Measurements from ENCODE around the gene ANKRD63. TPM values are rescaled to one million over a fixed set of nuclear protein-coding genes. Genes with fewer than 3 reads are reported as not detected.

The ANKRD63 gene
- total RNA-seq, 2 experiments from 2014 or later: 0.26 TPM; not detected in 1

DNA sequence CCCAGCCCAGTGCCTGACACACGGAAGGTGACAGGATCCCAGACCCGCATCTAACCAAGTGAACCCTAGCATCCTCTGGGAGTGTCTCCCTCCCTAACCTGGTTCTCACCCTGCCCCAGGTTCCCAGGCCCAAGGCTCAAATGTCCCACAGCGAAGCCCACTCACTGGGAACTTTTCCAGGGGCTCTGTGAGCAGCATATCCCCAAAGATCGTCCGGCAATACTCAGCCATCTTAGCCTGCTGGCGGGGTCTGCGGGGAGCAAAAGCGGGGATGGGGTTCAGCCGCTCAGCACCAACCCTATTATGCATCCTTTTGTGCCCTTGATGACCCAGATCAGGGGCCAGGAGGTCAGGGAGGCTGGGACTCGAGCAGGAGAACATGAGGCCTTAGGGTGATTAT lies 14.5 kb upstream of the ANKRD63 start:
- H3K36me3 Mint-ChIP-seq: peaks cover 40% of the 10 kb centered on the region
- no peaks in the 10 kb centered on the region for H3K27me3 Mint-ChIP-seq
- ATAC-seq (ENCODE audit: low read depth) (no peak), DNase-seq (no peak)
- peaks cover 6% of the 10 kb centered on the region for H3K9me3 Mint-ChIP-seq
- POLR2A ChIA-PET: interaction anchor here (2.7 kb wide), 1 partner anchor 11 kb away, joined by 14 read pairs; the partner anchor contains the start of gene PLCB2
- H3K27ac Mint-ChIP-seq: no peak overlapping the region
- H3K4me3 Mint-ChIP-seq: no peak overlapping the region
- H3K4me1 Mint-ChIP-seq: no peaks in the 10 kb centered on the region

DNA sequence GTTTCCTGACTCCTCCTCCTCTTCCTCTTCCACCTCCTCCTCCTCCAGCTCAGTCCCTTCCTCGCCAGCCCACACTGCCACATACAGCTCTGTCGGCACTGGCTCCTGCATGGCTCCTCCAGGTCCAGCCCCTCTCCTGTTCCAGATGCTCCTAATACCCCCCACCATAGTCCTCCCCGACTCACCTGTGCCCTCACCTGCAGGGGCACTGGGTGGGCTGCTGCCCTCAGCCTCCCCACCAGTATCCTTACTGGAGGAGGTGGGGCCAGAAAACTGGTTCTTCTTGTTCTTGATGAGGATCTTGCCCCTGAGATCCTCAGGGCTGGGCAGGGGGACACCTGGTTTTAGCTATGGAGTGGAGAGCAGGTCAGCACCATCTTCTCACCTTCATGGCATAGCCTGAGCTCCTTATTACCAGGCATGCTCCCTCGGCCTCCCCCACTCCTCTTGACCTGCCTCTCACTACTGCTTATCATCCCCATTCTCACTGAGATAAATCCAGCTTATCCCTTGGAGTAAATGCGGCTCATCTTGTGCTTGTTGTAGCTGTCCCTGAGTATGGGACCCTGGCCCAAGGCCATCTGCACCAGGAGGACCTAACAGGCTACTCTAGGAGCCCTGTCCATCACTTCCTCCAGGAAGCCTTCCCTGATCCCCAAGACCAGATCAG lies 13.8 kb upstream of the ANKRD63 start:
- ATAC-seq (ENCODE audit: low read depth): no peak
- H3K4me1 Mint-ChIP-seq: no peaks in the 10 kb centered on the region
- H3K9me3 Mint-ChIP-seq: peaks cover 6% of the 10 kb centered on the region
- peaks cover 35% of the 10 kb centered on the region for H3K36me3 Mint-ChIP-seq
- DNase-seq: no peak
- peak overlapping the region; percentile 28 for H3K27ac Mint-ChIP-seq
- POLR2A ChIA-PET: interaction anchor here (2.7 kb wide), 1 partner anchor 11 kb away, joined by 14 read pairs; the partner anchor contains the start of gene PLCB2
- H3K4me3 Mint-ChIP-seq: no peak overlapping the region
- no peaks in the 10 kb centered on the region for H3K27me3 Mint-ChIP-seq

DNA sequence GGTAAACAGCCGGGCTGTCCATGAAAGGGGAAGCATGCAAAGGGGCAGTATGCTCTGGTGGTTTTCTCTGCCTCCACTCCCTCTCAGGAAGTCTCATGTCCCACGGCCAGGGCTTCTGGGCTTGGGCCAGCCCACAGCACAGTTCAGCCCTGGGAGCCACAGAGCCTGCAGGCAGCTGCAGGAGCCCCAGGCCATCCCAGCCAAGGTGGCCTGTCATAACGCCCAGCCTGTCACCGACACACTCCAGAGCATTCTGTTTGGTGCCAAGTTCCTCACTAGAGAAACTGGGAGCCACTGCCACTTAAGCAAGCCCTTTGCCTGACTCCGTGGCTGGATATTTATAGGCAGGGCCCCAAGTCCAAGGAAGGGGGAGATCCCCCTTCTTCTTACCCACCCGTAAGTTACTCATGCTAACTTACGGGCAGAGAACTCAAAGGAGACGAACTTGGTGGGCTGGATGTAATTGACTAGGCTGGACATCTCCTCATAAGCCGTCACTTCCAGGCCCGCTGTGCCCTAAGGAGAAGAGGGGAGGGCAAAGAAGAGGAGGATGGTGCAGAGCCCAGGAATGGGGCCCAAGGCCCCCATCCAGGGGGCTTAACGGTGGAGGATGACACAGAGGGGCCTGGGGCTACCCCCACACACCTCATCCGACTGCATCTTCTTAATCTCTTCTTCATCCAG lies 13.2 kb upstream of the ANKRD63 start:
- Mint-ChIP-seq H3K27ac (no peak overlapping the region), H3K9me3 (peaks cover 4% of the 10 kb centered on the region), H3K27me3 (no peaks in the 10 kb centered on the region), H3K36me3 (peaks cover 30% of the 10 kb centered on the region), H3K4me1 (no peaks in the 10 kb centered on the region), H3K4me3 (no peak overlapping the region)
- no peak for DNase-seq
- POLR2A ChIA-PET: interaction anchor here (2.7 kb wide), 1 partner anchor 12 kb away, joined by 14 read pairs; the partner anchor contains the start of gene PLCB2
- ATAC-seq (ENCODE audit: low read depth): no peak

DNA sequence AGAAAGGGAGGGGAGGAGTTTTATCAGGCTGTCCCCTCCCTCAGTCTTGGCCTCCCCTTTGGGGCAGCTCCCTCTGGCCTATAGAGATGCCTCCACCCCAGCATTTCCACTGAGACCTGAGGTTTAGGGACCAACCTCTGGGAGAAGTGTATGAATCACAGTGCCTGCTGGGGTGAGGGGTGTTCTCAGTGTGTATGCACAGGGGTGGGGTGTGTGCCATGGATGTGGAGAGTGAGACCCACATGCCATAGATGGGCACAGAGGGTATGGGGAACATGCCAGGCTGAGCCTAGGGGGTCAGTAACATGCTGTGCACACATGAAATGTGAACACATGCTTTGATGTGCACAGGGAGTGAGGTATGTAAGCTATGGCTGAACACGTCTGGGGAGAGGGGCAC lies 12.4 kb upstream of the ANKRD63 start:
- Mint-ChIP-seq H3K9me3 (peaks cover 1% of the 10 kb centered on the region), H3K27ac (no peak overlapping the region), H3K36me3 (peaks cover 22% of the 10 kb centered on the region), H3K4me3 (no peak overlapping the region), H3K27me3 (no peaks in the 10 kb centered on the region), H3K4me1 (no peaks in the 10 kb centered on the region)
- DNase-seq: no peak
- ATAC-seq (ENCODE audit: low read depth): no peak
- POLR2A ChIA-PET: interaction anchor here (2.7 kb wide), 1 partner anchor 13 kb away, joined by 14 read pairs; the partner anchor contains the start of gene PLCB2

DNA sequence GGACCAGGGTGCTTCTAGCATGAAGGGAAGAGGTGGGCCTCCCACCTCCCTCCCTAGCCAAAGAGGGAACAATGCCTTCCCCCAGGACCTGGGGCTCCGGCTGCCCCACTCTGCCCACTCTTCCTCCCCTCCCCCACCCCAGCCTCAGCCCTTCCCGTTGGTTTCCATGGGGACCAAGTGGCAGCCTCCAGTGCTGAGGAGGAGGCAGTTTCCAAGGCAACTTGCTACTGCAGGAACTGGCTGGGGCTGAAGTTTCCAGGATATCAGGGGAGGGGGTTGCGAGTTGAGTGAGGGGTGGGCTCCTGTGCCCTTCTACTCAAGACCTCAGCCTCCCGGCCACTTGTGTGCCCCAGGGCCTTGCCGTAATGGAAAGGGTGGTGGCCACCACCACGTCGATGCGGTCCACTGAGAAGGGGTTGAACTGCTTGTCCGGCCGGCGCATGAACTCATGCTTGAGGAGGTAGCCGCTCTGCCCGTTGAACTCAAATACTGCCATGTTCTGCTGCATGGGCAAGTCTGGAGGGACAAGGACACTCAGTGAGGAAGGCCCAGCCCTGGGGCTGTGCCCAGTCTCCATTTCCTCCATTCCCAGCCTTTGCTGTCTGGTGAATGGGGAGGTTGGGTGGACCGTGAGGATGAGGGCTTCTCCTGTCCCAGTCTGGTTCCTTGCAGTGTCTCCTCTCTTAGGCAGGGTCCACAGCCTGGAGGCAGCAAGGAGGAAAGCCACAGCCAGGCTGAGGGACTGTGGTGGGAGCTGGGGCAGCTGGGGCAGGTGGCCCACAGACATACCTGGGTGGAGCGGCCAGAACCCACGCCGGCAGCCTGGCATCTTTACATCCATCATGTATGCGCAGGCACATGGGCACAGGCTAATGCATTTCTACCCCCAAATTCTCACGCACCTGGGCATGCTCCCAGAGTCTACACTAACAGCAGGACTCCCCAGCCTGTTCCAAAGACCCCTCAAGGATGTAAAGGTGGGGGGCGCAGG lies 11.3 kb upstream of the ANKRD63 start:
- H3K36me3 Mint-ChIP-seq: peaks cover 14% of the 10 kb centered on the region
- ATAC-seq (ENCODE audit: low read depth): no peak
- H3K9me3 Mint-ChIP-seq: no peaks in the 10 kb centered on the region
- H3K4me1 Mint-ChIP-seq: no peaks in the 10 kb centered on the region
- H3K27me3 Mint-ChIP-seq: no peaks in the 10 kb centered on the region
- H3K27ac Mint-ChIP-seq: no peak overlapping the region
- DNase-seq: no peak
- no peak overlapping the region for H3K4me3 Mint-ChIP-seq
- POLR2A ChIA-PET: interaction anchor here (2.7 kb wide), 1 partner anchor 14 kb away, joined by 14 read pairs; the partner anchor contains the start of gene PLCB2

DNA sequence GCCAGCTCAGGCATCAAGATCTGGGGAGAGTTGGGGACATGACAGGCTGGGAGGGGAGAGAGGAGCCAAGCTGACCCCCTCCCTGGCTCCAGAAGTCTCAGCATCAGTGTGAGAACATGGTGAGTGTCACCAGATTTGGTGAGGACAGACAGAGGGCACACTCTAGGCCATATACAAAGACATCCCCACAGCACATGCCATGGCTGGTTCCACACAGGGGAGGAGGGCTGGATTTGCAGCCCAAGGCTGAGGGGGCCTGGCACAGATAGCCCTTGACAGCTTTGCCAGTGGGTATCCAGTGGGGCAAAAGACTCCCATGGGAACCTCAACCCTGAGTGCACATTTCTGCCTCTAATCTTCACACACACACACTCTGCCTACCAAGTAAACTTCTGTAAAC lies 10.1 kb upstream of the ANKRD63 start:
- no peak for ATAC-seq (ENCODE audit: low read depth)
- DNase-seq: no peak
- Mint-ChIP-seq H3K36me3 (peaks cover 10% of the 10 kb centered on the region), H3K9me3 (no peaks in the 10 kb centered on the region), H3K27me3 (no peaks in the 10 kb centered on the region), H3K27ac (no peak overlapping the region), H3K4me3 (no peak overlapping the region), H3K4me1 (no peaks in the 10 kb centered on the region)
- POLR2A ChIA-PET: no interaction called here

DNA sequence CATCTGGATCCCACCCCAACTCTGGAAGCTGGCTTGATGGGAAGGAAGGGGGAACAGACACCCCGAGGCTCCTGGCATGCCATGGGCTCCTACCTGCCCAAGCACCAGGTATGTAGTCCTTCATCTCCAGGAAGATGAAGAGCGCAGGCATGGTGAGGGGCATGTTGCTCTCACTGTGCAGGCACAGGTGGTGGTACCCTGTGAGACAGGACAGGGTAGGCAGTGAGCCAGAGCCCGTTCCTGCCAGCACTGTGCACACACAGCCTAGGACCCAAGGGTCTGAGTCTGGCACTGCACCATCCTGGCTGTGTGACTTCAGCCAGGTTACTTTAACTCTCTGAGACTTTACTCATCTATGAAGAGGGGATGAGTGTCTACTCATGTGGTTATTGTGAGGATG lies 9.4 kb upstream of the ANKRD63 start:
- peaks cover 8% of the 10 kb centered on the region for H3K36me3 Mint-ChIP-seq
- no peaks in the 10 kb centered on the region for H3K27me3 Mint-ChIP-seq
- POLR2A ChIA-PET: no interaction called here
- no peak for DNase-seq
- no peak overlapping the region for H3K27ac Mint-ChIP-seq
- ATAC-seq (ENCODE audit: low read depth): no peak
- no peak overlapping the region for H3K4me3 Mint-ChIP-seq
- no peaks in the 10 kb centered on the region for H3K9me3 Mint-ChIP-seq
- H3K4me1 Mint-ChIP-seq: no peaks in the 10 kb centered on the region

DNA sequence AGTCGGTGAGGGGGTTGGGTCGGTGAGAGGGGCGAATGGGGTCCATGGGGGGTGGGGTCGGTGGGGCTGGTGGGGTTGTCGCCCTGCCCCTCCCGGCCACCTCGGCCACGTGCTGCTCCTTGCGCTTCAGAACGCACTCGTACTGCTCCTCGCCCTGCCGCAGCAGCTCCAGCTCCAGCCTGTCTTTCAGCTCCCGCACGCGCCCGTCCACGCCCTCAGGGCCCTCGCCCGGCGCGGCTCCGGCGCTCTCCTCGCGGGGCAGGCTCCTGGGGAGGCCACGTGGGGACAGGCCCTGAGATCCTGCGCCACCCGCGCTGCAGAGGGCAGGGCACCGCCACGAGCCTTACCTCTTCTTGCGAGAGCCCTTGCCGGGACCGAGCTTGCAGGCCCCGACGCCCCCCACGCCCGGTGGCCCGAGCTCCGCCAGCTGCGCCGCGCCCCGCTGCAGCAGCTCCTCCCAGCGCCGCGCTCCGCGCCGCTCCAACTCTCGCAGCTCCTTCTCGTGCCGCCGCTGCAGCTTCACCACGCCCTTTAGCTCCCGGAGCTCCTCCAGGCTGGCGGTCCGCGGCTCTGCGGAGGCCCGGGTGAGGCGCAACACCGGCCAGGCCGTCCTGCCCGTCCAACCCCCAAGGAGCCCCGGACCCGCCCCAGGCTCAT lies 8.2 kb upstream of the ANKRD63 start:
- DNase-seq (no peak), ATAC-seq (ENCODE audit: low read depth) (no peak)
- Mint-ChIP-seq H3K36me3 (peaks cover 6% of the 10 kb centered on the region), H3K27me3 (no peaks in the 10 kb centered on the region), H3K9me3 (no peaks in the 10 kb centered on the region), H3K4me1 (no peaks in the 10 kb centered on the region), H3K4me3 (no peak overlapping the region), H3K27ac (no peak overlapping the region)
- POLR2A ChIA-PET: interaction anchor here (4.0 kb wide), 1 partner anchor 17 kb away, joined by 24 read pairs; the partner anchor contains the start of gene PLCB2

DNA sequence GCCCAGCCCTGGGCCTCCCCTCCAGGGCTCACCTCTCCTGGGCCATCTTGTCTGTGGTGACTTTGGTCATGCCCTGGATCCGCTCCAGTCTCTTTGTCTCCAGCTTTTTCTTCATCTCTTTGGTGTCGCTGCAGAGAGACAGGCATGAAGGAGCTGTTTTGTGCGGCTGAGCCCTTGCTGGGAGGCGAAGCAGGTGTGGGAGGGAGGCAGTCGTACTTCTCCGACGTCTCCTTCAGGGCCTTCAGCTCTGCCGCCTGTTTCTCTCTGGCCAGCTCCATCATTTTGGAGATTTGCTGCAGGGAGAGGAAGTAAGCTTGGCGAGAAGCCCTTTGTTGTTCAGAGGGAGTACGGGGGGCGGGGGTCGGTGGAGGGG lies 7.7 kb upstream of the ANKRD63 start:
- H3K27ac Mint-ChIP-seq: no peak overlapping the region
- no peak overlapping the region for H3K4me3 Mint-ChIP-seq
- no peaks in the 10 kb centered on the region for H3K9me3 Mint-ChIP-seq
- H3K36me3 Mint-ChIP-seq: peaks cover 4% of the 10 kb centered on the region
- DNase-seq: no peak
- no peaks in the 10 kb centered on the region for H3K4me1 Mint-ChIP-seq
- no peaks in the 10 kb centered on the region for H3K27me3 Mint-ChIP-seq
- POLR2A ChIA-PET: interaction anchor here (4.0 kb wide), 1 partner anchor 17 kb away, joined by 24 read pairs; the partner anchor contains the start of gene PLCB2
- ATAC-seq (ENCODE audit: low read depth): no peak

DNA sequence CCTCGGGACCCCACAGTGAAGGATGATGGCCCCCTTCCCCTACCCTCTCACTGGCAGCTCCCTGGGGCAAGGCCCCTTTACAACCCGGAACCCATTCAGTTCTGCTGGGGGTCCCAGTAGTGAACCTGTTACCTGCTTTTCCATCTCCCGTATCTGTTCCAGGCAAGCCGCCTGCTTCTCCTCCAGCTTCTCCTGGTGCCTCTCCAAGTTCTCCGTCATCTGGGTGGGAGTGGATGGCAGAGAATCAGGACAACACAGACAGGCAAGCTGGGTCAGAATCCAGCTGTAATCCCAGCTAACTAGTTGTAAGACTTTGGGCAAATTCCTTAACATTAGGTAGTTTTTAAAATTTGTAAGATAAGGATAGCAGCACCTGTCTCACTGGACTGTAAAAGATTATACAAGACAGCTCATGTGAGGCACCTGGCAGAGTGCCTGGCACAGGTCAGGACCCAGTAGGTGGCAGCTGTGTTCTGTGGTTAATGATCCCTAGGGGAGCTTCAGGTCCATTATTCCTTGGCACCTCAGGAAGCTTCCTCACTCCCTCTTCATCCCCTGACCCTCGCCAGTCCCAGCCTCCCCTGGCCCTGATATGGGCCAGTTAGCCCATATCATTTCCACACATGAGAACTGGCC lies 6.4 kb upstream of the ANKRD63 start:
- Mint-ChIP-seq H3K27ac (no peak overlapping the region), H3K27me3 (peaks cover 5% of the 10 kb centered on the region), H3K9me3 (no peaks in the 10 kb centered on the region), H3K4me1 (no peaks in the 10 kb centered on the region), H3K36me3 (peaks cover 1% of the 10 kb centered on the region), H3K4me3 (no peak overlapping the region)
- DNase-seq (no peak), ATAC-seq (ENCODE audit: low read depth) (no peak)
- POLR2A ChIA-PET: interaction anchor here (4.0 kb wide), 1 partner anchor 19 kb away, joined by 24 read pairs; the partner anchor contains the start of gene PLCB2

DNA sequence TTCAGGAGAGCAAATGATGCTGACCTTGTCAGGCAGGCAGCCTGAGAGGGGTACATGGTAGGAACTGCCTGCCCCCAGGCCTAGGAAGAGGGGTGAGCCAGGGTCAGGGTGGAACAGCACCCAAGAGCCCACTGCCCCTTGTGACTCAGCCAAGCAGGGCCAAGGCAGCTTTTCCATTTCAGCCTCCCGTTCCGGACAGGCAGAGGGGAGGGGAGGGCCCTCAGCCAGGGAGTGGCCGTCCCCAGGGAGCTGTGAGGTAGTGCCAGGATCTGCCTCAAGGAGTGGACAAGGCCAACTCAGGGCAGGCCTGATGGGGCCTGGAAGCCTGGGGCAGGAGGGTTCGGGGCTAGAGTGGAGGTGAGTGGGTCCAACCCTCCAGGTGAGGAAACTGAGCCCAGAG lies 5.1 kb upstream of the ANKRD63 start:
- H3K36me3 Mint-ChIP-seq: no peaks in the 10 kb centered on the region
- no peak overlapping the region for H3K27ac Mint-ChIP-seq
- H3K4me3 Mint-ChIP-seq: no peak overlapping the region
- no peaks in the 10 kb centered on the region for H3K4me1 Mint-ChIP-seq
- H3K9me3 Mint-ChIP-seq: no peaks in the 10 kb centered on the region
- POLR2A ChIA-PET: interaction anchor here (4.0 kb wide), 1 partner anchor 20 kb away, joined by 24 read pairs; the partner anchor contains the start of gene PLCB2
- ATAC-seq (ENCODE audit: low read depth) (no peak), DNase-seq (no peak)
- H3K27me3 Mint-ChIP-seq: peaks cover 15% of the 10 kb centered on the region

DNA sequence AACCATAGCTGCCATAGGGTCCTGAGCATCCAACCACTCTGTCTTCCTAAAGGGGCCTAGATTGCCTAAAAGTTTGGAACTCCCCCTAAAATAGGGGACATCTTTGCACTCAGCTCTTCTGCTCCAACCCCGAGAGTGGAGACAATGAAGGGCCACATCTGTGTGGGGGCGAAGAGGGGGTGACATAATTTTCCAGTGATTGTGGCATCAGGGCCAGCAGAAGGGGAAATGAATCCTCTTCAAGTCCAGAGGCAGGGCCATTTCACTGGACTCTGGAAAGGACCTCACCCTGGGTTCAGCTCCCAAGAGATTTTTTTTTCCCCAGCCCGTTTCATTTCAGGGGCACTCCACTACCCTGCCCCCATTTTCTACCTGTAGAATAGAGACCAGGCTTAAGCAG lies 4.6 kb upstream of the ANKRD63 start:
- ATAC-seq (ENCODE audit: low read depth): no peak
- no peaks in the 10 kb centered on the region for H3K4me1 Mint-ChIP-seq
- POLR2A ChIA-PET: no interaction called here
- no peaks in the 10 kb centered on the region for H3K36me3 Mint-ChIP-seq
- H3K27me3 Mint-ChIP-seq: peaks cover 16% of the 10 kb centered on the region
- no peaks in the 10 kb centered on the region for H3K9me3 Mint-ChIP-seq
- H3K4me3 Mint-ChIP-seq: no peak overlapping the region
- DNase-seq: no peak
- H3K27ac Mint-ChIP-seq: no peak overlapping the region
